Adrenal gland (tissue), 12 donors: Measurements from ENCODE around the gene CACNA1D. TPM values are rescaled to one million over a fixed set of nuclear protein-coding genes. Genes with fewer than 3 reads are reported as not detected.
A peak's percentile ranks its signal among the peaks of the same experiment; 100 is the strongest.

Experiments
- DNase-seq, 7 donors: peaks; one replicate each; pipeline ENCODE4 v3.0.0-alpha.2; 2019 to 2020
- H3K27ac ChIP-seq, 5 donors: fragments of 200-600 bp; sonication (generic) in 4 of 5; 1 replicate in 3 of 5; 2 replicates in 2 of 5; pipeline versions ENCODE4 v1.5.1 to v1.8.0; 2016 to 2020; ENCODE audit warnings: mild to moderate bottlenecking in 1 of 5
- H3K27me3 ChIP-seq: fragments of 200-600 bp; 2 replicates; pipeline ENCODE4 v1.8.0; 2021
- H3K36me3 ChIP-seq, 2 donors: fragments of 200-600 bp; replicated peaks in 1 of 2; 1 replicate in 1 of 2; 2 replicates in 1 of 2; pipeline versions ENCODE4 v1.5.1 to v1.8.0; 2018 to 2022
- H3K4me1 ChIP-seq, 2 donors: fragments of 200-600 bp; replicated peaks in 1 of 2; 1 replicate in 1 of 2; 2 replicates in 1 of 2; pipeline versions ENCODE4 v1.5.1 to v1.8.0; 2018 to 2021
- H3K4me3 ChIP-seq, 4 donors: fragments of 200-600 bp; sonication (generic) in 3 of 4; one replicate each; pipeline ENCODE4 v1.5.1; 2016 to 2018
- H3K9me3 ChIP-seq, 3 donors: fragments of 200-600 bp; sonication (generic) in 1 of 3; replicated peaks in 1 of 3; 1 replicate in 2 of 3; 2 replicates in 1 of 3; pipeline versions ENCODE4 v1.5.1 to v1.8.0; 2016 to 2021
- CTCF ChIP-seq, 6 experiments: fragments of 450-650 bp in 4 of 6; fragments of 200-600 bp in 2 of 6; sonication (generic) in 1 of 6; IDR thresholded peaks; 1 replicate in 5 of 6; 2 replicates in 1 of 6; pipeline versions ENCODE4 v1.5.1 to v1.8.0; 2016 to 2021; ENCODE audit warnings: antibody characterized with exemption in 6 of 6, mild to moderate bottlenecking in 2 of 6, moderate library complexity in 1 of 6
- POLR2A ChIP-seq, 2 donors: fragments of 450-650 bp; IDR thresholded peaks; one replicate each; pipeline ENCODE4 v1.6.1; 2017; ENCODE audit warnings: antibody characterized with exemption in 2 of 2, mild to moderate bottlenecking in 2 of 2, moderate library complexity in 1 of 2
- WGBS, 4 donors: extraction: QIAGEN DNeasy Blood & Tissue Kit in 2 of 4; methylation state at CpG; one replicate each; pipeline versions ENCODE4 v1.1.5 to v1.1.7; 2013 to 2017; 5-methylcytosine and 5-hydroxymethylcytosine counted together
- intact Hi-C, 2 donors: fragments of 100-400 bp; cut with DNase I; formaldehyde crosslinking; loops; one replicate each; pipeline versions ENCODE4 v1.14.1 to v1.15.0; 2022 to 2023
- polyA plus RNA-seq, 3 donors: library from polyadenylated mRNA; stranded (reverse); fragments of 200-250 nt in 2 of 3; fragments of 350-450 nt in 1 of 3; fragmentation: Illumina TruSeq in 1 of 3; extraction: RNeasy Lipid Tissue Mini Kit (QIAGEN cat#74804) in 1 of 3; gene quantifications; one replicate each; pipeline ENCODE4 v1.2.3, GENCODE V29; 2013 to 2014
- total RNA-seq, 9 donors: library from RNA; depleted of rRNA in 4 of 9; stranded (reverse); fragments of >200 nt in 4 of 9; fragments of 120-200 nt in 1 of 9; fragmentation: NEBNext Ultra II Directional in 1 of 9; extraction: Animal tissue kit (Norgen Biotek cat#: 25700) in 1 of 9; gene quantifications; one replicate each; pipeline versions ENCODE4 v1.1.0 to v1.2.4, GENCODE V29; 2013 to 2023
- donor health status: healthy with polysubstance abuse.
- donor health status: Bipolar disorder and iron deficiency.
- donor health status: DM: yes; HTN: yes; CAD: no.
- donor health status: DM: no; HTN: no; CAD: no.
- donor health status: DM: no; HTN: no; CAD: no.
- donor health status: DM: yes; HTN: yes; CAD: no.

The CACNA1D gene
- total and polyA plus RNA-seq, 12 donors, result 25.8 to 111 (median 63.0) TPM

GRCh38 chr3:53799338-53799865 lies 305.0 kb downstream of the CACNA1D start:
- H3K27ac ChIP-seq, result no peak overlapping the region
- H3K4me1 ChIP-seq, result peaks cover 0 to 11% of the 10 kb centered on the region in 2 donors
- TF ChIP-seq CTCF (IDR thresholded peaks at IDR 0.05) (no peak), POLR2A (IDR thresholded peaks at IDR 0.05) (no peak)
- no peaks in the 10 kb centered on the region for H3K9me3 ChIP-seq
- H3K36me3 ChIP-seq, result peaks cover 0 to 9% of the 10 kb centered on the region in 2 donors
- intact Hi-C loops, result no loop called here
- H3K27me3 ChIP-seq, result no peaks in the 10 kb centered on the region
- DNase-seq, result no peak
- WGBS, 4 donors, result 91 to 97% (median 96%) methylated on average over 5 to 12 of the region's 12 CpGs
- no peak overlapping the region for H3K4me3 ChIP-seq

DNA sequence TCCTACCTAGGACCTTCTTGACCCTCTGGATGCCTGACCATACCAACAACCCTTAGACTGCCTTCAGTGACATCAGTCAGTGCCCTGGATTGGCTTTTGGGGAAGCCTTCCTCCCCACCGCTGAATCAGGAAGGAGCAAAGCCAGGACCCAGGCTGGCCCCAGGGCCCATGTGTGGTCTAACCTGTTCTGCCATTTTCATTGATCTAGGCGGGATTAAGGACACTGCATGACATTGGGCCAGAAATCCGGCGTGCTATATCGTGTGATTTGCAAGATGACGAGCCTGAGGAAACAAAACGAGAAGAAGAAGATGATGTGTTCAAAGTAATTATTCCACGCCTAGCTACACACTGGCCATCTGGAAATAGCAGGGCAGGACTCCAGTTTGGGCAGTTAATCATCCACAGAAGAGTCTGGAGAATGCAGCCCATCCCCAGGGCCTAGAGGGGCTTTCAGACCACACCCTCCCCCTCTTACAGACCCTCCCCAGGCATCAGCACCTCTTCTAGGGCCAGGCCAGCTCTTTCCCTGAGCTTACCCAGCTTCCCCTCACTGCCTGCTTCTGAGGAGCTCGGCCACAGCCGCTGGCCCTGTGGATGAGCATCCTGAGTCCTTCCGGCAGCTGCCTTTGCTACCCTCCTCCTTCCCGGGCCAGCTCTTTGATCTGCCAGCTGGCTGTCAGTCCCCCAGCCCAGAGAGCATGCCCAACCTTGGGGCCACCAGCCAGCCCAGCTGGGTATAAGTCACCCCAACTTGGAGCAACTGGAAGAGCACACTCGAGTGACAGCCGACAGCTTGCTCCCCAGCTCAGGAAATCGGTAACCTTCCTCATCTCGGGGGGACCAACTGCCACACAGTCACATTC lies 305.9 kb downstream of the CACNA1D start:
- Histone ChIP-seq H3K27ac (no peak overlapping the region), H3K36me3 (peaks cover 0 to 9% of the 10 kb centered on the region in 2 donors), H3K4me1 (peaks cover 0 to 11% of the 10 kb centered on the region in 2 donors), H3K27me3 (no peaks in the 10 kb centered on the region), H3K9me3 (no peaks in the 10 kb centered on the region), H3K4me3 (no peak overlapping the region)
- 68 to 89% (median 78%) methylated on average over 11 to 16 of the region's 16 CpGs for WGBS, 4 donors
- TF ChIP-seq POLR2A (IDR thresholded peaks at IDR 0.05) (no peak), CTCF (IDR thresholded peaks at IDR 0.05) (no peak)
- intact Hi-C loops, result no loop called here
- DNase-seq, result peak in 3 of 7 donors; percentile 31 to 52 (median 40)

DNA sequence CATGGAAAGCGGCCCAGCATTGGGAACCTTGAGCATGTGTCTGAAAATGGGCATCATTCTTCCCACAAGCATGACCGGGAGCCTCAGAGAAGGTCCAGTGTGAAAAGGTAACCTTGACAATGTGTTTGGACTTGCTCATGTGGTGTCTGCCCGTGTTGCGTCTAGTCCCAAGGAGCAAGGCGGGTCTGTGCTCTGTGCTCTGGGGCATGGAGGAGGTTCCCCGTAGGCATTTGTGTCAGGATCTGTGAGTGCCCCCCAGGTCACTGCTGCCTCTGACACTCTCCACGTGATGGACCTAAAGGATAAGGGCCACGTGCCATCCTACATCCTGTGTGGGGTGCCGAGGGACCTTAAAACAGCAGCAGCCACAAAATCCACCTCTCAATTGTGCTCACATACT lies 306.9 kb downstream of the CACNA1D start:
- DNase-seq, result peak in 1 of 7 donors; percentile 46
- 92 to 100% (median 96%) methylated on average over 5 to 9 of the region's 9 CpGs for WGBS, 4 donors

More for the DNA sequence above, 306.9 kb downstream of the CACNA1D start:
- peaks cover 0 to 9% of the 10 kb centered on the region in 2 donors for H3K36me3 ChIP-seq
- no peaks in the 10 kb centered on the region for H3K9me3 ChIP-seq
- H3K27ac ChIP-seq, result no peak overlapping the region
- H3K4me1 ChIP-seq, result peaks cover 4 to 6% of the 10 kb centered on the region in 2 donors
- TF ChIP-seq POLR2A (IDR thresholded peaks at IDR 0.05), result no peak
- no peak for TF ChIP-seq CTCF (IDR thresholded peaks at IDR 0.05)
- H3K27me3 ChIP-seq, result no peaks in the 10 kb centered on the region
- H3K4me3 ChIP-seq, result no peak overlapping the region
- intact Hi-C loops, result no loop called here
